ENCODE measurements around the gene PEX12. TPM values are rescaled to one million over a fixed set of nuclear protein-coding genes. Genes with fewer than 3 reads are reported as not detected.

Gene PEX12
- total and polyA plus RNA-seq, 9 of the 15 experiments (the other 6 are each of a cell fraction or from before 2014, with no cell fraction given), result 4.0 to 12.4 (median 6.4) TPM

- TF ChIP-seq ZNF318 (IDR thresholded peaks at IDR 0.05; ENCODE audit: borderline replicate concordance in 1 of 2, low read depth in 1 of 2), result 0 out of 4 replicates have a peak, but pooled peaks of 1 of the 2 experiments have one; percentile 16
- TF ChIP-seq ZNF140 (CRISPR knock-in tag; IDR thresholded peaks at IDR 0.05), result no peak
- no peak for TF ChIP-seq ZNF830 (CRISPR knock-in tag; IDR thresholded peaks at IDR 0.05)
- TF ChIP-seq TBL1XR1 (IDR thresholded peaks at IDR 0.05; ENCODE audit: low read length in 2 of 2), result peak; percentile 65 to 100; a peak in 3 of 4 replicates
- TF ChIP-seq CBFB (CRISPR knock-in tag; IDR thresholded peaks at IDR 0.05), result 0 out of 2 replicates have a peak, but pooled peaks have one; percentile 61
- peak; percentile 76 for TF ChIP-seq VEZF1 (CRISPR knock-in tag; IDR thresholded peaks at IDR 0.05)
- no peak for TF ChIP-seq ZNF398 (CRISPR knock-in tag; IDR thresholded peaks at IDR 0.05)
- peak in 1 of 2 experiments; percentile 37 for TF ChIP-seq NCOA2 (IDR thresholded peaks at IDR 0.05; ENCODE audit: partially characterized antibody in 2 of 2)
- peak; percentile 82; the same call in 1 of the 2 replicates for TF ChIP-seq ZBTB26 (CRISPR knock-in tag; IDR thresholded peaks at IDR 0.05)
- peak in 1 of 2 experiments; percentile 65; a peak in 2 of 4 replicates for TF ChIP-seq SRF (CRISPR knock-in tag; IDR thresholded peaks at IDR 0.05)
- TF ChIP-seq ZNF778 (CRISPR knock-in tag; IDR thresholded peaks at IDR 0.05), result no peak
- TF ChIP-seq HDGF (IDR thresholded peaks at IDR 0.05), result 0 out of 2 replicates have a peak, but pooled peaks have one; percentile 54
Observed at GRCh38 chr17:35587074-35587961, 8.9 kb upstream of the PEX12 start, which contains the start of gene AP2B1 (continued).

All from K562 (cell line).